ENCODE measurements around the gene EML1.

DNA sequence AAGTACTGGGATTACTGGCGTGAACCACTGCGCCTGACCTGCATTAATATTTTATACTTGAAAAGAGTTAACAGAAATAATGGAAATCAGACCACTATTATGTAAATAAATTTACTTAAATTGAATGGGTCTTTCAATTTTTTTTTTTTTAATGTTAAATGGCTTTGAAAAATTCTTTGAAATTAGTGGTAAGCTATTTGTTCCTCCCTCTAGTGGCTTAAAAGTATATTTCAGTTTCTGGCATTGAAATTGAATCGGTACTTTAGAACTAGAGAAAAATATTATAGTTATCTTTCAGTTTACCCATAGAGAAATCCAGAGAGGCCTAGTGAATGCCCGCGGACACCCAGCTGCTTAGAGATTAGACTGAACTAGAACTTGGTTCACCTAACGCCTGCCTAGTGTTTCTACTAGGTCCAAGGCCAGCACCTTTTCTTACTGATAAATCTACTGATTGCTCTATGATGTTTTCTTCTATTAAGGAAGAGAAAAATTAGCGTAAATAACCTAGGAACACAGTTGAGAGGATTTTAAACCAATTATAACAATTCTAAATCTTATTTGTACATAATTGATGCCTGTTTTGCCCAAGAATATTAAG, 106.5 kb downstream of the EML1 start:
- TF ChIP-seq CDX4 (CRISPR knock-in tag; IDR thresholded peaks at IDR 0.05; ENCODE audit: borderline replicate concordance): no peak
- TF ChIP-seq HMGA2 (CRISPR knock-in tag; IDR thresholded peaks at IDR 0.05): no peak
- TF ChIP-seq NR3C1 (CRISPR knock-in tag; conservative IDR thresholded peaks at IDR 0.05; ENCODE audit: low read depth): no peak
- peak; percentile 37 for TF ChIP-seq CTCF (IDR thresholded peaks at IDR 0.05)
- no peak for TF ChIP-seq CREM (CRISPR knock-in tag; IDR thresholded peaks at IDR 0.05)
- no peak for TF ChIP-seq ATF3 (CRISPR knock-in tag; conservative IDR thresholded peaks at IDR 0.05)
- TF ChIP-seq, protein P1, sequence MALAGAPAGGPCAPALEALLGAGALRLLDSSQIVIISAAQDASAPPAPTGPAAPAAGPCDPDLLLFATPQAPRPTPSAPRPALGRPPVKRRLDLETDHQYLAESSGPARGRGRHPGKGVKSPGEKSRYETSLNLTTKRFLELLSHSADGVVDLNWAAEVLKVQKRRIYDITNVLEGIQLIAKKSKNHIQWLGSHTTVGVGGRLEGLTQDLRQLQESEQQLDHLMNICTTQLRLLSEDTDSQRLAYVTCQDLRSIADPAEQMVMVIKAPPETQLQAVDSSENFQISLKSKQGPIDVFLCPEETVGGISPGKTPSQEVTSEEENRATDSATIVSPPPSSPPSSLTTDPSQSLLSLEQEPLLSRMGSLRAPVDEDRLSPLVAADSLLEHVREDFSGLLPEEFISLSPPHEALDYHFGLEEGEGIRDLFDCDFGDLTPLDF (CRISPR knock-in tag; IDR thresholded peaks at IDR 0.05): no peak
- no peak for TF ChIP-seq ESRRA (CRISPR knock-in tag; IDR thresholded peaks at IDR 0.05; ENCODE audit: borderline replicate concordance)
- TF ChIP-seq, protein P2, sequence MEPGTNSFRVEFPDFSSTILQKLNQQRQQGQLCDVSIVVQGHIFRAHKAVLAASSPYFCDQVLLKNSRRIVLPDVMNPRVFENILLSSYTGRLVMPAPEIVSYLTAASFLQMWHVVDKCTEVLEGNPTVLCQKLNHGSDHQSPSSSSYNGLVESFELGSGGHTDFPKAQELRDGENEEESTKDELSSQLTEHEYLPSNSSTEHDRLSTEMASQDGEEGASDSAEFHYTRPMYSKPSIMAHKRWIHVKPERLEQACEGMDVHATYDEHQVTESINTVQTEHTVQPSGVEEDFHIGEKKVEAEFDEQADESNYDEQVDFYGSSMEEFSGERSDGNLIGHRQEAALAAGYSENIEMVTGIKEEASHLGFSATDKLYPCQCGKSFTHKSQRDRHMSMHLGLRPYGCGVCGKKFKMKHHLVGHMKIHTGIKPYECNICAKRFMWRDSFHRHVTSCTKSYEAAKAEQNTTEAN (CRISPR knock-in tag; IDR thresholded peaks at IDR 0.05): no peak
- no peak for TF ChIP-seq CBFB (CRISPR knock-in tag; IDR thresholded peaks at IDR 0.05; ENCODE audit: low read depth)

Data from WTC11 (cell line).